HepG2 (cell line): ENCODE results near the gene MAPK11. TPM values are rescaled to one million over a fixed set of nuclear protein-coding genes. Genes with fewer than 3 reads are reported as not detected.

Source experiments
- CBX5 ChIP-seq: sonication (generic); formaldehyde crosslinking; IDR thresholded peaks from 2 replicates; pipeline ENCODE4 v1.4.0; 2020; ENCODE audit warnings: missing genetic modification reagents, borderline replicate concordance
- CTCF ChIP-seq: sonication (generic); formaldehyde crosslinking; IDR thresholded peaks from 2 replicates; pipeline ENCODE4 v1.5.0; 2020; ENCODE audit warnings: mild to moderate bottlenecking, missing genetic modification reagents, moderate library complexity
- FOXK1 ChIP-seq: sonication (generic); formaldehyde crosslinking; IDR thresholded peaks from 2 replicates; pipeline ENCODE4 v1.4.0; 2020; ENCODE audit warnings: low read depth, missing genetic modification reagents, borderline replicate concordance
- FUBP1 ChIP-seq: sonication (generic); formaldehyde crosslinking; IDR thresholded peaks from 2 replicates; pipeline ENCODE4 v1.5.1; 2020; ENCODE audit warnings: missing genetic modification reagents, mild to moderate bottlenecking, borderline replicate concordance
- GABPB1 ChIP-seq: IDR thresholded peaks from 2 replicates; pipeline ENCODE4 v1.6.1; 2016; ENCODE audit warnings: mild to moderate bottlenecking, missing genetic modification reagents, moderate library complexity, missing compliant biosample characterization
- GMEB2 ChIP-seq: IDR thresholded peaks from 2 replicates; pipeline ENCODE4 v1.6.1; 2016; ENCODE audit warnings: missing biosample characterization, missing genetic modification reagents, low read depth
- JUND ChIP-seq: sonication (generic); formaldehyde crosslinking; IDR thresholded peaks from 2 replicates; pipeline ENCODE4 v1.8.0; 2022; ENCODE audit warnings: mild to moderate bottlenecking, missing genetic modification reagents
- KLF11 ChIP-seq: IDR thresholded peaks from 2 replicates; pipeline ENCODE4 v1.6.1; 2016; ENCODE audit warnings: missing compliant biosample characterization
- TAF15 ChIP-seq: fragments of 200-400 bp; formaldehyde crosslinking; IDR thresholded peaks from one replicate; pipeline ENCODE4 v1.6.1; 2018; ENCODE audit warnings: mild to moderate bottlenecking, low read depth, low read length; ENCODE audit not compliant: poor library complexity, severe bottlenecking
- ZBTB37 ChIP-seq: sonication (generic); formaldehyde crosslinking; IDR thresholded peaks from 2 replicates; pipeline ENCODE4 v1.4.0; 2020; ENCODE audit warnings: mild to moderate bottlenecking, missing genetic modification reagents
- ZNF264 ChIP-seq: sonication (generic); formaldehyde crosslinking; IDR thresholded peaks from 2 replicates; pipeline ENCODE4 v1.4.0; 2020; ENCODE audit warnings: missing genetic modification reagents
- ZNF382 ChIP-seq: sonication (generic); formaldehyde crosslinking; IDR thresholded peaks from 2 replicates; pipeline ENCODE4 v1.5.0; 2020; ENCODE audit warnings: missing genetic modification reagents, mild to moderate bottlenecking, borderline replicate concordance
- ZNF513 ChIP-seq: sonication (generic); formaldehyde crosslinking; conservative IDR thresholded peaks from 2 replicates; pipeline ENCODE4 v1.5.0; 2020; ENCODE audit warnings: missing genetic modification reagents
- ZNF558 ChIP-seq: sonication (generic); formaldehyde crosslinking; IDR thresholded peaks from 2 replicates; pipeline ENCODE4 v1.9.0; 2022; ENCODE audit warnings: mild to moderate bottlenecking, missing genetic modification reagents, borderline replicate concordance
- polyA plus RNA-seq, 8 experiments: library from polyadenylated mRNA; depleted of rRNA in 3 of 8; stranded (reverse) in 7 of 8; unstranded in 1 of 8; fragments of >200 nt; fragmentation: Illumina TruSeq in 4 of 8; extraction: Trizol in 4 of 8; gene quantifications; 2 replicates each; pipeline versions ENCODE4 v1.2.1 to v1.2.3, GENCODE V29; 2011 to 2016; ENCODE audit warnings: low read depth in 4 of 8, missing spikeins in 1 of 8, mixed read lengths in 1 of 8; ENCODE audit not compliant: insufficient read depth in 1 of 8
- total RNA-seq, 5 experiments: library from RNA; depleted of rRNA; stranded (reverse); fragments of >200 nt; fragmentation: Illumina TruSeq; extraction: Trizol; gene quantifications; 2 replicates each; pipeline ENCODE4 v1.2.3, GENCODE V29; 2016; ENCODE audit warnings: low read depth in 1 of 5
- TF ChIP-seq, protein P1 (sequence below): sonication (generic); formaldehyde crosslinking; IDR thresholded peaks from 2 replicates; pipeline ENCODE4 v1.8.1; 2023; ENCODE audit warnings: mild to moderate bottlenecking, missing genetic modification reagents, borderline replicate concordance
- TF ChIP-seq, protein P2 (sequence below): sonication (generic); formaldehyde crosslinking; IDR thresholded peaks from 2 replicates; pipeline ENCODE4 v1.5.1; 2020; ENCODE audit warnings: missing genetic modification reagents, mild to moderate bottlenecking, borderline replicate concordance
- TF ChIP-seq, protein P3 (sequence below): sonication (generic); formaldehyde crosslinking; IDR thresholded peaks from 2 replicates; pipeline ENCODE4 v1.4.0; 2020; ENCODE audit warnings: mild to moderate bottlenecking, missing genetic modification reagents
- TF ChIP-seq, protein P4 (sequence below): sonication (generic); formaldehyde crosslinking; IDR thresholded peaks from 2 replicates; pipeline ENCODE4 v1.4.0; 2020; ENCODE audit warnings: missing genetic modification reagents

Gene MAPK11
- total and polyA plus RNA-seq, 2 of the 13 experiments (the other 11 are each of a cell fraction or from before 2014, with no cell fraction given) = 0.15 to 0.17 TPM

GRCh38 chr22:50305923-50306566 is 35.9 kb upstream of the MAPK11 start (continued):
- TF ChIP-seq CTCF (CRISPR knock-in tag) (no peak), CBX5 (CRISPR knock-in tag) (no peak), JUND (CRISPR knock-in tag) (no peak), FOXK1 (CRISPR knock-in tag) (peak; percentile 13; the same call in 1 of the 2 replicates), ZNF558 (CRISPR knock-in tag) (0 out of 2 replicates have a peak, but pooled peaks have one; percentile 32), ZNF382 (no peak), ZNF264 (no peak), FUBP1 (CRISPR knock-in tag) (no peak), KLF11 (CRISPR knock-in tag) (no peak), GMEB2 (CRISPR knock-in tag) (no peak), ZBTB37 (CRISPR knock-in tag) (no peak), GABPB1 (peak; percentile 80), TAF15 (no peak), ZNF513 (CRISPR knock-in tag) (no peak)
- TF ChIP-seq, protein P1, sequence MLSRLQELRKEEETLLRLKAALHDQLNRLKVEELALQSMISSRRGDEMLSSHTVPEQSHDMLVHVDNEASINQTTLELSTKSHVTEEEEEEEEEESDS (CRISPR knock-in tag) = no peak
- TF ChIP-seq, protein P2, sequence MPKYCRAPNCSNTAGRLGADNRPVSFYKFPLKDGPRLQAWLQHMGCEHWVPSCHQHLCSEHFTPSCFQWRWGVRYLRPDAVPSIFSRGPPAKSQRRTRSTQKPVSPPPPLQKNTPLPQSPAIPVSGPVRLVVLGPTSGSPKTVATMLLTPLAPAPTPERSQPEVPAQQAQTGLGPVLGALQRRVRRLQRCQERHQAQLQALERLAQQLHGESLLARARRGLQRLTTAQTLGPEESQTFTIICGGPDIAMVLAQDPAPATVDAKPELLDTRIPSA = no peak
- TF ChIP-seq, protein P3, sequence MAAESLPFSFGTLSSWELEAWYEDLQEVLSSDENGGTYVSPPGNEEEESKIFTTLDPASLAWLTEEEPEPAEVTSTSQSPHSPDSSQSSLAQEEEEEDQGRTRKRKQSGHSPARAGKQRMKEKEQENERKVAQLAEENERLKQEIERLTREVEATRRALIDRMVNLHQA (CRISPR knock-in tag) = no peak
- TF ChIP-seq, protein P4, sequence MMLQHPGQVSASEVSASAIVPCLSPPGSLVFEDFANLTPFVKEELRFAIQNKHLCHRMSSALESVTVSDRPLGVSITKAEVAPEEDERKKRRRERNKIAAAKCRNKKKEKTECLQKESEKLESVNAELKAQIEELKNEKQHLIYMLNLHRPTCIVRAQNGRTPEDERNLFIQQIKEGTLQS (CRISPR knock-in tag) = no peak
